IMR-90 (cell line): Measurements from ENCODE around the gene SIAH3. TPM values are rescaled to one million over a fixed set of nuclear protein-coding genes. Genes with fewer than 3 reads are reported as not detected.

ENCODE experiments used
- ATAC-seq: fragments of 200-7000 bp; cut with Tn5 transposase; 2 replicates; pipeline ENCODE4 v1.9.1; 2020; ENCODE audit warnings: low read depth, mild to moderate bottlenecking, moderate library complexity
- BruUV-seq: library from RNA; stranded (reverse); fragments of 400-500 nt; replicated peaks from 2 replicates; lab custom pipeline; 2021; lab: Mats Ljungman, UMichigan
- CTCF ChIA-PET: fragments of 300-600 bp; formaldehyde crosslinking; extraction: SDS; loops from one replicate; lab custom pipeline; 2021; ENCODE audit warnings: antibody characterized with exemption; lab: Yijun Ruan, JAX
- POLR2A ChIA-PET: fragments of 300-600 bp; sonication (Branson Sonifier 250); formaldehyde crosslinking; loops from one replicate; lab custom pipeline; 2022; ENCODE audit warnings: antibody characterized with exemption; ENCODE audit not compliant: unreplicated experiment; lab: Charles Lee
- DNase-seq: peaks from one replicate; pipeline ENCODE4 v3.0.0; 2013
- H2AFZ ChIP-seq: replicated peaks from 2 replicates; pipeline ENCODE3; 2013; ENCODE audit warnings: low read length, mild to moderate bottlenecking; ENCODE audit not compliant: poor library complexity
- H2AK5ac ChIP-seq: 2 replicates; pipeline ENCODE4 v1.6.1; 2013; ENCODE audit warnings: low read depth, low read length, inconsistent platforms
- H2AK9ac ChIP-seq: replicated peaks from 2 replicates; pipeline ENCODE3; 2013; ENCODE audit warnings: mild to moderate bottlenecking, low read depth, low read length, moderate library complexity; ENCODE audit not compliant: poor library complexity
- H2BK120ac ChIP-seq: 2 replicates; pipeline ENCODE4 v1.6.1; 2013; ENCODE audit warnings: low read depth, low read length, inconsistent platforms
- H2BK15ac ChIP-seq: 3 replicates; pipeline ENCODE4 v1.6.1; 2013; ENCODE audit warnings: low read depth, low read length, inconsistent platforms
- H2BK20ac ChIP-seq: 2 replicates; pipeline ENCODE4 v1.6.1; 2013; ENCODE audit warnings: low read depth, mild to moderate bottlenecking, inconsistent platforms, low read length, moderate library complexity
- H2BK5ac ChIP-seq: 2 replicates; pipeline ENCODE4 v1.6.1; 2013; ENCODE audit warnings: mild to moderate bottlenecking, low read depth, low read length, inconsistent platforms; ENCODE audit not compliant: poor library complexity, severe bottlenecking
- H3K14ac ChIP-seq: replicated peaks from 2 replicates; pipeline ENCODE4 v1.6.1; 2013; ENCODE audit warnings: low read depth, low read length, inconsistent platforms
- H3K18ac ChIP-seq: 2 replicates; pipeline ENCODE4 v1.6.1; 2013; ENCODE audit warnings: low read depth, low read length, control low read depth
- H3K23ac ChIP-seq: 2 replicates; pipeline ENCODE4 v1.6.1; 2013; ENCODE audit warnings: low read depth, low read length, inconsistent platforms
- H3K27ac ChIP-seq: 2 replicates; pipeline ENCODE4 v1.5.1; 2013; ENCODE audit warnings: mild to moderate bottlenecking, control low read depth, low read length; ENCODE audit not compliant: insufficient read depth
- H3K27me3 ChIP-seq: 2 replicates; pipeline ENCODE4 v1.6.1; 2013; ENCODE audit warnings: low read length; ENCODE audit not compliant: control insufficient read depth, insufficient read depth
- H3K36me3 ChIP-seq: 2 replicates; pipeline ENCODE4 v1.6.1; 2013; ENCODE audit warnings: low read length, mixed read lengths; ENCODE audit not compliant: control insufficient read depth, insufficient read depth
- H3K4ac ChIP-seq: 2 replicates; pipeline ENCODE4 v1.6.1; 2013; ENCODE audit warnings: low read depth, low read length, inconsistent platforms
- H3K4me1 ChIP-seq: 2 replicates; pipeline ENCODE4 v1.6.1; 2013; ENCODE audit warnings: low read length, mixed read lengths; ENCODE audit not compliant: control insufficient read depth, insufficient read depth
- H3K4me2 ChIP-seq: 2 replicates; pipeline ENCODE4 v1.6.1; 2013; ENCODE audit warnings: low read depth, mild to moderate bottlenecking, control low read depth, low read length, moderate library complexity
- H3K4me3 ChIP-seq: 2 replicates; pipeline ENCODE4 v1.5.1; 2013; ENCODE audit warnings: low read depth, mild to moderate bottlenecking, control low read depth, low read length, moderate library complexity; ENCODE audit not compliant: insufficient read depth
- H3K56ac ChIP-seq: 2 replicates; pipeline ENCODE4 v1.6.1; 2013; ENCODE audit warnings: low read length, inconsistent platforms; ENCODE audit not compliant: insufficient read depth; ENCODE audit errors: extremely low read depth
- H3K79me1 ChIP-seq, 2 experiments: 2 replicates each; pipeline ENCODE4 v1.6.1; 2013; ENCODE audit warnings: low read length in 2 of 2, inconsistent platforms in 1 of 2, low read depth in 1 of 2
- H3K9ac ChIP-seq: 2 replicates; pipeline ENCODE4 v1.6.1; 2013; ENCODE audit warnings: low read depth, low read length, control low read depth
- H3K9me1 ChIP-seq: 2 replicates; pipeline ENCODE4 v1.6.1; 2013; ENCODE audit warnings: low read length, inconsistent platforms; ENCODE audit not compliant: insufficient read depth
- H3K9me3 ChIP-seq: 2 replicates; pipeline ENCODE4 v1.6.1; 2013; ENCODE audit warnings: low read length; ENCODE audit not compliant: control insufficient read depth, insufficient read depth
- H4K20me1 ChIP-seq: 2 replicates; pipeline ENCODE4 v1.6.1; 2013; ENCODE audit warnings: low read length, inconsistent platforms; ENCODE audit not compliant: insufficient read depth
- H4K5ac ChIP-seq: 2 replicates; pipeline ENCODE4 v1.6.1; 2013; ENCODE audit warnings: mild to moderate bottlenecking, low read depth, low read length, control low read depth
- H4K8ac ChIP-seq, 2 experiments: 2 replicates each; pipeline ENCODE4 v1.6.1; 2013; ENCODE audit warnings: low read depth in 2 of 2, low read length in 2 of 2, control low read depth in 1 of 2, inconsistent platforms in 1 of 2
- H4K91ac ChIP-seq: 2 replicates; pipeline ENCODE4 v1.6.1; 2013; ENCODE audit warnings: low read depth, low read length, inconsistent platforms; ENCODE audit not compliant: insufficient read depth
- CEBPB ChIP-seq: IDR thresholded peaks from 2 replicates; pipeline ENCODE4 v1.6.1; 2012; ENCODE audit warnings: low read depth, low read length, improper control_type of control experiment
- CTCF ChIP-seq: conservative IDR thresholded peaks from 2 replicates; pipeline ENCODE4 v1.5.1; 2012; ENCODE audit warnings: mild to moderate bottlenecking, low read depth, low read length, improper control_type of control experiment
- FOS ChIP-seq: fragments of 150-350 bp; IDR thresholded peaks from 2 replicates; pipeline ENCODE4 v1.6.1; 2016; ENCODE audit warnings: low read depth, low read length
- MAFK ChIP-seq: IDR thresholded peaks from 2 replicates; pipeline ENCODE4 v1.6.1; 2012; ENCODE audit warnings: low read depth, low read length, improper control_type of control experiment
- MAZ ChIP-seq: IDR thresholded peaks from 2 replicates; pipeline ENCODE4 v1.6.1; 2012; ENCODE audit warnings: low read depth, mild to moderate bottlenecking, low read length, improper control_type of control experiment, moderate library complexity, borderline replicate concordance
- MXI1 ChIP-seq: IDR thresholded peaks from 2 replicates; pipeline ENCODE4 v1.6.1; 2012; ENCODE audit warnings: low read depth, mild to moderate bottlenecking, low read length, moderate library complexity, borderline replicate concordance
- RCOR1 ChIP-seq: IDR thresholded peaks from 2 replicates; pipeline ENCODE4 v1.6.1; 2012; ENCODE audit warnings: mild to moderate bottlenecking, low read length, improper control_type of control experiment; ENCODE audit not compliant: insufficient replicate concordance
- SMC3 ChIP-seq: fragments of 150-350 bp; IDR thresholded peaks from 2 replicates; pipeline ENCODE4 v1.6.1; 2016; ENCODE audit warnings: low read depth, mild to moderate bottlenecking, antibody characterized with exemption, low read length, moderate library complexity
- WGBS, 2 experiments: methylation state at CpG; one replicate each; pipeline versions ENCODE4 v1.1.5 to v1.1.7; 2013; ENCODE audit warnings: missing lambda C conversion rate in 2 of 2; ENCODE audit not compliant: insufficient read length in 1 of 2; ENCODE audit errors: extremely low coverage in 2 of 2; 5-methylcytosine and 5-hydroxymethylcytosine counted together
- dilution Hi-C: fragments of 300-500 bp; cut with HindIII; formaldehyde crosslinking; loops from one replicate; pipeline ENCODE4 v1.14.3; 2018; ENCODE audit warnings: low sequenced_read_pairs; ENCODE audit not compliant: unreplicated experiment
- in situ Hi-C: fragments of 300-500 bp; cut with MboI; formaldehyde crosslinking; loops from 3 replicates; pipeline ENCODE4 v1.14.3; 2019; ENCODE audit warnings: low sequenced_read_pairs, inconsistent platforms, mixed read lengths
- intact Hi-C: fragments of 100-400 bp; cut with micrococcal nuclease; formaldehyde crosslinking; loops from 2 replicates; pipeline ENCODE4 v1.10.0; 2022
- polyA plus RNA-seq, 3 experiments: library from polyadenylated mRNA; depleted of rRNA; stranded (reverse); fragments of >200 nt; gene quantifications; 2 replicates each; pipeline ENCODE4 v1.2.3, GENCODE V29; 2012; ENCODE audit warnings: low replicate concordance in 1 of 3
- total RNA-seq: library from RNA; depleted of rRNA; stranded (reverse); fragments of >200 nt; gene quantifications from 2 replicates; pipeline ENCODE4 v1.2.3, GENCODE V29; 2012
- TF ChIP-seq, protein P1 (sequence below): fragments of 150-350 bp; IDR thresholded peaks from 2 replicates; pipeline ENCODE4 v1.6.1; 2017; ENCODE audit warnings: mild to moderate bottlenecking, antibody characterized with exemption, low read length, low read depth

Gene SIAH3
- total and polyA plus RNA-seq, 2 of the 4 experiments (the other 2 are of a cell fraction), result under 0.01 TPM; not detected in 1

- ChIA-PET POLR2A (no interaction called here), CTCF (no interaction called here)
- Histone ChIP-seq H2BK120ac (no peak overlapping the region), H3K9me3 (no peaks in the 10 kb centered on the region), H3K27ac (no peak overlapping the region), H3K4me1 (no peaks in the 10 kb centered on the region), H2AFZ (no peak overlapping the region), H3K79me1 (no peaks in the 10 kb centered on the region), H3K27me3 (peaks cover 47% of the 10 kb centered on the region), H2BK20ac (no peak overlapping the region), H2AK5ac (no peak overlapping the region), H3K18ac (no peak overlapping the region), H2BK15ac (no peak overlapping the region), H3K56ac (no peak overlapping the region), H4K5ac (no peak overlapping the region), H4K20me1 (no peaks in the 10 kb centered on the region), H3K4me2 (no peak overlapping the region), H4K8ac (no peak overlapping the region), H4K91ac (no peak overlapping the region), H3K9ac (no peak overlapping the region), H2BK5ac (no peak overlapping the region), H3K9me1 (no peaks in the 10 kb centered on the region), H3K23ac (no peak overlapping the region), H3K14ac (no peak overlapping the region), H3K36me3 (no peaks in the 10 kb centered on the region), H2AK9ac (no peak overlapping the region), H3K4me3 (no peak overlapping the region), H3K4ac (no peak overlapping the region)
- in situ Hi-C loops, result no loop called here
- TF ChIP-seq MAZ (no peak), SMC3 (no peak), CEBPB (no peak), MXI1 (no peak), CTCF (no peak), RCOR1 (no peak), MAFK (no peak), FOS (no peak)
- TF ChIP-seq, protein P1, sequence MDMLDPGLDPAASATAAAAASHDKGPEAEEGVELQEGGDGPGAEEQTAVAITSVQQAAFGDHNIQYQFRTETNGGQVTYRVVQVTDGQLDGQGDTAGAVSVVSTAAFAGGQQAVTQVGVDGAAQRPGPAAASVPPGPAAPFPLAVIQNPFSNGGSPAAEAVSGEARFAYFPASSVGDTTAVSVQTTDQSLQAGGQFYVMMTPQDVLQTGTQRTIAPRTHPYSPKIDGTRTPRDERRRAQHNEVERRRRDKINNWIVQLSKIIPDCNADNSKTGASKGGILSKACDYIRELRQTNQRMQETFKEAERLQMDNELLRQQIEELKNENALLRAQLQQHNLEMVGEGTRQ, result no peak
- dilution Hi-C loops, result no loop called here
- BruUV-seq, result no TSS peak
- WGBS, 2 experiments, result no CpG with 5 or more reads among the region's 16 CpGs
- intact Hi-C loops, result no loop called here
- ATAC-seq, result no peak
- DNase-seq, result no peak
These were observed 1.4 kb downstream of the SIAH3 start for GRCh38 chr13:45850027-45850613.
